HCT116 (cell line): Measurements from ENCODE around the gene PNMA3. TPM values are rescaled to one million over a fixed set of nuclear protein-coding genes. Genes with fewer than 3 reads are reported as not detected.

Source experiments
- ATAC-seq: fragments of 200-7000 bp; cut with Tn5 transposase; 2 replicates; pipeline ENCODE4 v1.9.1; 2020; ENCODE audit warnings: mild to moderate bottlenecking, moderate library complexity
- BruUV-seq: library from RNA; stranded (reverse); fragments of 400-500 nt; replicated peaks from 2 replicates; lab custom pipeline; 2021; lab: Mats Ljungman, UMichigan
- CTCF ChIA-PET: fragments of 300-600 bp; sonication (Branson Sonifier 250); formaldehyde crosslinking; loops from one replicate; lab custom pipeline; 2021; ENCODE audit warnings: antibody characterized with exemption; lab: Charles Lee
- POLR2A ChIA-PET: fragments of 300-600, 350-600 bp; sonication (Branson Sonifier 250); formaldehyde crosslinking; loops from one replicate; lab custom pipeline; 2021; ENCODE audit warnings: antibody characterized with exemption; lab: Charles Lee
- RAD21 ChIA-PET, 2 experiments: fragments of 300-600 bp; sonication (Branson Sonifier 250); formaldehyde crosslinking; loops; one replicate each; lab custom pipeline; 2023; ENCODE audit warnings: low total read pairs in 2 of 2; ENCODE audit not compliant: uncharacterized antibody in 2 of 2, unreplicated experiment in 2 of 2, low non-redundant PET in 1 of 2; lab: Charles Lee
- DNase-seq: peaks from one replicate; pipeline ENCODE4 v3.0.0-alpha.2; 2010; ENCODE audit warnings: low read depth, low spot score
- H2AFZ ChIP-seq: fragments of 200-600 bp; shearing (Covaris generic), sonication (generic); 2 replicates; pipeline ENCODE4 v1.6.1; 2017; ENCODE audit warnings: low read depth, mixed run types, mixed read lengths, antibody characterized with exemption, low read length; ENCODE audit not compliant: poor library complexity, severe bottlenecking
- H3K27ac ChIP-seq: 2 replicates; pipeline ENCODE4 v1.5.1; 2012; ENCODE audit warnings: low read depth, low read length
- H3K27me3 ChIP-seq: fragments of 200-600 bp; sonication (generic); 2 replicates; pipeline ENCODE4 v1.6.1; 2016; ENCODE audit warnings: mixed run types, low read length, mixed read lengths; ENCODE audit not compliant: insufficient read depth
- H3K36me3 ChIP-seq, 2 experiments: fragments of 200-500 bp in 1 of 2; fragments of 200-600 bp in 1 of 2; sonication (Bioruptor generic) in 1 of 2; sonication (generic) in 1 of 2; 2 replicates each; pipeline versions ENCODE4 v1.5.1 to v1.6.1; 2014 to 2016; ENCODE audit warnings: low read length in 2 of 2, inconsistent platforms in 1 of 2, mixed read lengths in 1 of 2, mixed run types in 1 of 2; ENCODE audit not compliant: insufficient read depth in 2 of 2, control insufficient read depth in 1 of 2
- H3K4me1 ChIP-seq, 2 experiments: fragments of 200-600 bp in 1 of 2; sonication (generic) in 1 of 2; 2 replicates each; pipeline versions ENCODE4 v1.5.1 to v1.6.1; 2012 to 2017; ENCODE audit warnings: low read length in 2 of 2, inconsistent platforms in 1 of 2, mild to moderate bottlenecking in 1 of 2, mixed read lengths in 1 of 2, mixed run types in 1 of 2, moderate library complexity in 1 of 2; ENCODE audit not compliant: insufficient read depth in 2 of 2, control insufficient read depth in 1 of 2
- H3K4me2 ChIP-seq: fragments of 200-600 bp; sonication (generic); 2 replicates; pipeline ENCODE4 v1.6.1; 2017; ENCODE audit warnings: mixed run types, low read length, mixed read lengths
- H3K4me3 ChIP-seq, 2 experiments: fragments of 200-600 bp in 1 of 2; sonication (generic) in 1 of 2; replicated peaks in 1 of 2; 2 replicates each; pipeline ENCODE4 v1.5.1; 2011 to 2016; ENCODE audit warnings: low read length in 2 of 2, control low read depth in 1 of 2, low read depth in 1 of 2, mild to moderate bottlenecking in 1 of 2, mixed read lengths in 1 of 2, mixed run types in 1 of 2
- H3K79me2 ChIP-seq: fragments of 200-600 bp; sonication (generic); 2 replicates; pipeline ENCODE4 v1.6.1; 2017; ENCODE audit warnings: mild to moderate bottlenecking, mixed run types, low read length, moderate library complexity, mixed read lengths; ENCODE audit not compliant: insufficient read depth
- H3K9ac ChIP-seq: fragments of 200-600 bp; sonication (generic); 2 replicates; pipeline ENCODE4 v1.6.1; 2016; ENCODE audit warnings: low read length, mixed read lengths
- H3K9me2 ChIP-seq: fragments of 200-600 bp; sonication (generic), shearing (Covaris generic); 2 replicates; pipeline ENCODE4 v1.6.1; 2017; ENCODE audit warnings: mixed run types, mild to moderate bottlenecking, moderate library complexity; ENCODE audit not compliant: insufficient read depth
- H3K9me3 ChIP-seq, 2 experiments: fragments of 200-500 bp in 1 of 2; fragments of 200-600 bp in 1 of 2; sonication (Bioruptor generic) in 1 of 2; sonication (generic) in 1 of 2; 2 replicates each; pipeline ENCODE4 v1.6.1; 2014 to 2017; ENCODE audit warnings: low read length in 2 of 2, mixed read lengths in 2 of 2, inconsistent platforms in 1 of 2, low read depth in 1 of 2, mild to moderate bottlenecking in 1 of 2, mixed run types in 1 of 2, moderate library complexity in 1 of 2; ENCODE audit not compliant: control insufficient read depth in 1 of 2, insufficient read depth in 1 of 2
- H4K20me1 ChIP-seq: fragments of 200-600 bp; sonication (generic), shearing (Covaris generic); 2 replicates; pipeline ENCODE4 v1.6.1; 2017; ENCODE audit warnings: mixed run types, mild to moderate bottlenecking, moderate library complexity; ENCODE audit not compliant: insufficient read depth
- CEBPB ChIP-seq: IDR thresholded peaks from 2 replicates; pipeline ENCODE4 v1.6.1; 2012; ENCODE audit warnings: low read depth
- EGR1 ChIP-seq: IDR thresholded peaks from 2 replicates; pipeline ENCODE4 v1.6.1; 2012; ENCODE audit warnings: low read depth
- ELF1 ChIP-seq: IDR thresholded peaks from 2 replicates; pipeline ENCODE4 v1.6.1; 2012; ENCODE audit warnings: low read depth, borderline replicate concordance
- FOSL1 ChIP-seq: IDR thresholded peaks from 2 replicates; pipeline ENCODE4 v1.6.1; 2012; ENCODE audit warnings: low read depth
- JUND ChIP-seq: IDR thresholded peaks from 2 replicates; pipeline ENCODE4 v1.6.1; 2012
- RAD21 ChIP-seq: IDR thresholded peaks from 2 replicates; pipeline ENCODE4 v1.6.1; 2012; ENCODE audit warnings: low read depth, mild to moderate bottlenecking
- SRF ChIP-seq: IDR thresholded peaks from 2 replicates; pipeline ENCODE4 v1.6.1; 2012; ENCODE audit warnings: low read depth
- ZFX ChIP-seq: fragments of 450-650 bp; IDR thresholded peaks from 2 replicates; pipeline ENCODE4 v1.6.1; 2017
- intact Hi-C: fragments of 100-400 bp; cut with micrococcal nuclease; formaldehyde crosslinking; loops from 2 replicates; pipeline ENCODE4 v1.10.0; 2022
- total RNA-seq: library from RNA; stranded (reverse); gene quantifications from one replicate; pipeline ENCODE4 v1.2.1, GENCODE V29; 2021; ENCODE audit not compliant: unreplicated experiment
- TF ChIP-seq, protein P1 (sequence below), 3 experiments: fragments of 200-600 bp in 1 of 3; sonication (generic) in 1 of 3; IDR thresholded peaks in 2 of 3; conservative IDR thresholded peaks in 1 of 3; 2 replicates each; pipeline ENCODE4 v1.5.1; 2012 to 2017; ENCODE audit warnings: low read depth in 2 of 3, low read length in 2 of 3, antibody characterized with exemption in 1 of 3, borderline replicate concordance in 1 of 3, control low read depth in 1 of 3, mild to moderate bottlenecking in 1 of 3, mixed read lengths in 1 of 3, mixed run types in 1 of 3, moderate library complexity in 1 of 3; ENCODE audit not compliant: insufficient read depth in 1 of 3

The PNMA3 gene
- total RNA-seq, 1 experiment from 2014 or later = not detected

DNA sequence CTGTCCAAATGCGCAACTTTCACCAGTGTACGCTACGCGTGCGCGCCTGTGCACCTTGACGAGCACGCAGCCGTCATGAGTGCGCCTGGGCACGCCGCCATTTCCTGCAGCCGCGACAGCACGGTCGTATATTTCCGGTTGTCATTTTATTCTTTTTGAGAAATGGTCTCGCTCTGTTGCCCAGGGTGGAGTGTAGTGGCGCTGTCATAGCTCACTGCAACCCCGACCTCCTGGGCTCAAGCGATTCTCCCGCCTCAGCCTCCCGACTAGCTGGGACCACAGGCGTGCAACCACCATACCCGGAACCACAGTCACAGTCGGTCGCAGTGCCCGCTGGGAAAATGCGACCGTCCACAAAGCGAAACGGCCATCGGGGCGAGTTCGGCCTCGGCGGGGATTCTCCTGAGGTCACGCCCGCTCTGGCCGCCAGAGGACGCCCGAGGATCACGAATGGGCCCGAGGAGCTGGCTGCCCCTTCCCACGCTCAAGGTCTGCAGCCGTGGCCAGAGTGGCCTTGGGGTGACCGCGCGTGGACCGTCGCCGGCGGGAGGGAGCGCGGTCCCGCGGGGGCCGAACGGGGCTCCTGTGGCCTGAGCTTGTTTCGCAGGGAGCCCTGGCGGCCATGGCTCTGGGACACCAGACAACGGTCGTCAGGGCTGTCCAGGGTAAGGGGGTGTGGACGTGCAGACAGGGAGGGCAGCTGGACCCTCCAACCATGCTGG lies 23.7 kb upstream of the PNMA3 start:
- no peaks in the 10 kb centered on the region for H3K9me2 ChIP-seq
- no peaks in the 10 kb centered on the region for H4K20me1 ChIP-seq
- intact Hi-C loops = loop anchor here (10.0 kb wide), 2 partner anchors 472 to 632 kb away; no protein-coding TSS in a partner anchor
- CTCF ChIA-PET = interaction anchor here (0.7 to 1.8 kb wide), 7 partner anchors 12 to 635 kb away, joined by 3 to 8 read pairs (median 4); no protein-coding TSS in a partner anchor
- H3K4me1 ChIP-seq = peaks cover 0 to 4% of the 10 kb centered on the region in 2 experiments; a peak in 1 of 4 replicates
- H3K79me2 ChIP-seq = no peaks in the 10 kb centered on the region
- POLR2A ChIA-PET = no interaction called here
- no peaks in the 10 kb centered on the region for H3K9me3 ChIP-seq
- peak overlapping the region in 1 of 2 experiments; percentile 26; a peak in 1 of 4 replicates for H3K4me3 ChIP-seq
- H3K27ac ChIP-seq = no peak overlapping the region
- H3K36me3 ChIP-seq = no peaks in the 10 kb centered on the region
- RAD21 ChIA-PET = no interaction called here
- H3K27me3 ChIP-seq = no peaks in the 10 kb centered on the region
- peak overlapping the region; percentile 57 for H3K4me2 ChIP-seq
- TF ChIP-seq, protein P1, sequence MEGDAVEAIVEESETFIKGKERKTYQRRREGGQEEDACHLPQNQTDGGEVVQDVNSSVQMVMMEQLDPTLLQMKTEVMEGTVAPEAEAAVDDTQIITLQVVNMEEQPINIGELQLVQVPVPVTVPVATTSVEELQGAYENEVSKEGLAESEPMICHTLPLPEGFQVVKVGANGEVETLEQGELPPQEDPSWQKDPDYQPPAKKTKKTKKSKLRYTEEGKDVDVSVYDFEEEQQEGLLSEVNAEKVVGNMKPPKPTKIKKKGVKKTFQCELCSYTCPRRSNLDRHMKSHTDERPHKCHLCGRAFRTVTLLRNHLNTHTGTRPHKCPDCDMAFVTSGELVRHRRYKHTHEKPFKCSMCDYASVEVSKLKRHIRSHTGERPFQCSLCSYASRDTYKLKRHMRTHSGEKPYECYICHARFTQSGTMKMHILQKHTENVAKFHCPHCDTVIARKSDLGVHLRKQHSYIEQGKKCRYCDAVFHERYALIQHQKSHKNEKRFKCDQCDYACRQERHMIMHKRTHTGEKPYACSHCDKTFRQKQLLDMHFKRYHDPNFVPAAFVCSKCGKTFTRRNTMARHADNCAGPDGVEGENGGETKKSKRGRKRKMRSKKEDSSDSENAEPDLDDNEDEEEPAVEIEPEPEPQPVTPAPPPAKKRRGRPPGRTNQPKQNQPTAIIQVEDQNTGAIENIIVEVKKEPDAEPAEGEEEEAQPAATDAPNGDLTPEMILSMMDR (IDR thresholded peaks at IDR 0.05 in 2 of 3, conservative IDR thresholded peaks at IDR 0.05 in 1 of 3; ENCODE audit: borderline replicate concordance in 1 of 3, insufficient read depth in 1 of 3, low read depth in 2 of 3, low read length in 2 of 3) = peak; percentile 64 to 69 (median 66)
- TF ChIP-seq ELF1 = peak; percentile 19; the same call in 1 of the 2 replicates
- peak; percentile 95 for TF ChIP-seq RAD21
- TF ChIP-seq FOSL1 = no peak
- no peak overlapping the region for H2AFZ ChIP-seq
- DNase-seq (peak; percentile 21), ATAC-seq (peak; percentile 90)
- no peak overlapping the region for H3K9ac ChIP-seq
- BruUV-seq = no TSS peak

DNA sequence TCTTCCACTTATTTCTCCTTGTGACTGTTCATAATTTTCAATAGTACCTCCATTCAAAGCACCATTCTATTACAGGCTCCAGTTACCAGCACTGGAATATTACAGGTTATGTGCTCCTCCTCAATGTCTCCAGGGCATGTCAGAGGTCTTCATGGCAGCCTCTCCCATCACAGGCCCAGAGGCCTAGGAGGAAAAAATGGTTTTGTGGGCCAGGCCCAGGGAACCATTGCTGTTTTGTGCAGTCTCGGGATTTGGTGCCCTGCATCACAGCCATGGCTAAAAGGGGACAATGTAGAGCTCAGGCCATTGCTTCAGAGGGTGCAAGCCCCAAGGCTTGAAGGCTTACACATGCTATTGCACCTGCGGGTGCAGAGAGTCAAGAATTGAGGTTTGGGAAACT lies 7.2 kb upstream of the PNMA3 start:
- H4K20me1 ChIP-seq = no peaks in the 10 kb centered on the region
- H3K27ac ChIP-seq = no peak overlapping the region
- no peaks in the 10 kb centered on the region for H3K4me1 ChIP-seq
- no peaks in the 10 kb centered on the region for H3K9me3 ChIP-seq
- no peak for ATAC-seq
- H2AFZ ChIP-seq = no peak overlapping the region
- POLR2A ChIA-PET = no interaction called here
- H3K9me2 ChIP-seq = no peaks in the 10 kb centered on the region
- H3K9ac ChIP-seq = no peak overlapping the region
- H3K36me3 ChIP-seq = no peaks in the 10 kb centered on the region
- TF ChIP-seq ZFX = no peak
- no peak for TF ChIP-seq JUND
- no peak for TF ChIP-seq CEBPB
- TF ChIP-seq EGR1 = no peak
- no peak for TF ChIP-seq SRF
- RAD21 ChIA-PET = no interaction called here
- no TSS peak for BruUV-seq
- CTCF ChIA-PET = interaction anchor here (1.0 kb wide), 1 partner anchor 17 kb away, joined by 3 read pairs; no protein-coding TSS in a partner anchor
- intact Hi-C loops = loop anchor here (10.0 kb wide), 1 partner anchor 46 kb away; no protein-coding TSS in a partner anchor
- DNase-seq = no peak
- H3K4me2 ChIP-seq = no peak overlapping the region
- no peak overlapping the region for H3K4me3 ChIP-seq
- no peaks in the 10 kb centered on the region for H3K27me3 ChIP-seq
- H3K79me2 ChIP-seq = no peaks in the 10 kb centered on the region
